H54 (cell line): ENCODE data around the gene HBG1.

Experiments used
- DNase-seq: peaks from one replicate; pipeline ENCODE4 v3.0.0; 2011; ENCODE audit warnings: low spot score, mixed read lengths; ENCODE audit not compliant: insufficient read length
- FAIRE-seq: peaks from 3 replicates; lab custom pipeline; 2011; peaks lifted over from hg19 to GRCh38; lab: Jason Lieb, UNC
- POLR2A ChIP-seq: IDR thresholded peaks from 2 replicates; pipeline ENCODE4 v1.6.1; 2011; ENCODE audit warnings: low read depth, mild to moderate bottlenecking, low read length

The HBG1 gene

GRCh38 chr11:5284637-5285036 is 35.0 kb upstream of the HBG1 start:
- TF ChIP-seq POLR2A, result no peak
- FAIRE-seq (no peak), DNase-seq (no peak)

GRCh38 chr11:5283882-5284281 is 34.2 kb upstream of the HBG1 start:
- DNase-seq (no peak), FAIRE-seq (no peak)
- TF ChIP-seq POLR2A, result no peak

GRCh38 chr11:5283086-5283485 is 33.4 kb upstream of the HBG1 start:
- FAIRE-seq (no peak), DNase-seq (no peak)
- no peak for TF ChIP-seq POLR2A

GRCh38 chr11:5282628-5283027 is 33.0 kb upstream of the HBG1 start:
- DNase-seq (no peak), FAIRE-seq (no peak)
- TF ChIP-seq POLR2A, result no peak

GRCh38 chr11:5281596-5281995 is 31.9 kb upstream of the HBG1 start:
- FAIRE-seq, result no peak
- no peak for DNase-seq
- no peak for TF ChIP-seq POLR2A

- DNase-seq (peak; percentile 88), FAIRE-seq (peak; percentile 100)
- no peak for TF ChIP-seq POLR2A
Observed at GRCh38 chr11:5280582-5281102, 31.0 kb upstream of the HBG1 start.

- FAIRE-seq (peak; percentile 68), DNase-seq (no peak)
- no peak for TF ChIP-seq POLR2A
Observed at GRCh38 chr11:5279471-5280090, 29.9 kb upstream of the HBG1 start.

- TF ChIP-seq POLR2A, result no peak
- peak; percentile 72 for FAIRE-seq
- DNase-seq, result no peak
Observed at GRCh38 chr11:5277807-5278382, 28.2 kb upstream of the HBG1 start.

GRCh38 chr11:5276697-5277096 is 27.0 kb upstream of the HBG1 start:
- DNase-seq (no peak), FAIRE-seq (no peak)
- TF ChIP-seq POLR2A, result no peak

GRCh38 chr11:5275369-5276110 is 25.9 kb upstream of the HBG1 start:
- TF ChIP-seq POLR2A, result no peak
- DNase-seq (no peak), FAIRE-seq (no peak)

- peak; percentile 48 for FAIRE-seq
- DNase-seq, result no peak
- no peak for TF ChIP-seq POLR2A
Observed at GRCh38 chr11:5274395-5274794, 24.7 kb upstream of the HBG1 start.

GRCh38 chr11:5272395-5273017 is 22.8 kb upstream of the HBG1 start:
- DNase-seq, result no peak
- no peak for FAIRE-seq
- no peak for TF ChIP-seq POLR2A

GRCh38 chr11:5269715-5270147 is 20.1 kb upstream of the HBG1 start, which contains the start of gene HBE1:
HBE1 (minus strand) TSS chr11:5269945; CDS start chr11:5269890, 55 bp downstream.
- DNase-seq (no peak), FAIRE-seq (no peak)
- TF ChIP-seq POLR2A, result no peak
